Lung (tissue), 12 donors: ENCODE results near the gene CXXC5. TPM values are rescaled to one million over a fixed set of nuclear protein-coding genes. Genes with fewer than 3 reads are reported as not detected.

Experiments used
- ATAC-seq: fragments of 200-7000 bp; cut with Tn5 transposase; one replicate; pipeline ENCODE4 v1.9.1; 2020; ENCODE audit warnings: moderate number of reproducible peaks; ENCODE audit not compliant: insufficient read depth, low FRiP score
- DNase-seq, 3 donors: peaks; one replicate each; pipeline ENCODE4 v3.0.0-alpha.2; 2013 to 2017
- H3K27ac ChIP-seq, 2 donors: one replicate each; pipeline ENCODE4 v1.5.1; 2013; ENCODE audit warnings: mild to moderate bottlenecking in 2 of 2, moderate library complexity in 2 of 2, control low read depth in 1 of 2, inconsistent platforms in 1 of 2, low read depth in 1 of 2, low read length in 1 of 2
- H3K27me3 ChIP-seq, 3 donors: one replicate each; pipeline ENCODE4 v1.5.1; 2013; ENCODE audit warnings: low read length in 2 of 3; ENCODE audit not compliant: control insufficient read depth in 3 of 3, insufficient read depth in 3 of 3
- H3K36me3 ChIP-seq, 4 donors: one replicate each; pipeline ENCODE4 v1.5.1; 2013; ENCODE audit warnings: low read length in 4 of 4, mild to moderate bottlenecking in 1 of 4, moderate library complexity in 1 of 4; ENCODE audit not compliant: control insufficient read depth in 4 of 4, insufficient read depth in 4 of 4
- H3K4me1 ChIP-seq, 5 donors: one replicate each; pipeline ENCODE4 v1.5.1; 2013; ENCODE audit warnings: low read length in 5 of 5, mild to moderate bottlenecking in 2 of 5, moderate library complexity in 1 of 5; ENCODE audit not compliant: control insufficient read depth in 5 of 5, insufficient read depth in 5 of 5
- H3K4me3 ChIP-seq: one replicate; pipeline ENCODE4 v1.5.1; 2013; ENCODE audit warnings: mild to moderate bottlenecking, control low read depth, moderate library complexity
- H3K9ac ChIP-seq, 2 donors: one replicate each; pipeline ENCODE4 v1.5.1; 2013; ENCODE audit warnings: low read length in 2 of 2, control low read depth in 1 of 2; ENCODE audit not compliant: insufficient read depth in 1 of 2
- H3K9me3 ChIP-seq, 4 donors: one replicate each; pipeline ENCODE4 v1.5.1; 2013; ENCODE audit warnings: low read length in 3 of 4, mild to moderate bottlenecking in 1 of 4, moderate library complexity in 1 of 4; ENCODE audit not compliant: control insufficient read depth in 4 of 4, insufficient read depth in 3 of 4
- CTCF ChIP-seq: IDR thresholded peaks from 2 replicates; pipeline ENCODE4 v1.5.1; 2012; ENCODE audit warnings: mild to moderate bottlenecking; ENCODE audit errors: control extremely low read depth, extremely low read depth
- WGBS, 2 donors: extraction: QIAGEN DNeasy Blood & Tissue Kit; methylation state at CpG; one replicate each; pipeline ENCODE4 v1.1.7; 2013; 5-methylcytosine and 5-hydroxymethylcytosine counted together
- polyA plus RNA-seq, 2 donors: library from polyadenylated mRNA; stranded (reverse); fragments of 200-250 nt; gene quantifications; one replicate each; pipeline ENCODE4 v1.2.1, GENCODE V29; 2013
- total RNA-seq, 2 donors: library from RNA; depleted of rRNA in 1 of 2; stranded (reverse); fragments of >200 nt in 1 of 2; gene quantifications; one replicate each; pipeline ENCODE4 v1.2.1, GENCODE V29; 2014 to 2021
- donor health status: control.
- donor health status: control.
- donor health status: Bipolar disorder and iron deficiency.
- donor health status: healthy.
- donor health status: DM: yes; HTN: yes; CAD: no.

CXXC5 gene
- total and polyA plus RNA-seq, 4 donors, result 20.7 to 39.8 (median 25.0) TPM

GRCh38 chr5:139638736-139639618, 9.2 kb upstream of the CXXC5 start:
- Histone ChIP-seq H3K4me1 (peaks cover 5 to 58% (median 23%) of the 10 kb centered on the region in 5 donors), H3K36me3 (no peaks in the 10 kb centered on the region), H3K27me3 (no peaks in the 10 kb centered on the region), H3K27ac (peak overlapping the region; percentile 85 to 88), H3K9ac (no peak overlapping the region), H3K4me3 (no peak overlapping the region), H3K9me3 (no peaks in the 10 kb centered on the region)
- no peak for TF ChIP-seq CTCF
- DNase-seq, result no peak
- ATAC-seq, result no peak
- WGBS, 2 donors, result 78 to 83% methylated on average over 12 of the region's 12 CpGs

DNA sequence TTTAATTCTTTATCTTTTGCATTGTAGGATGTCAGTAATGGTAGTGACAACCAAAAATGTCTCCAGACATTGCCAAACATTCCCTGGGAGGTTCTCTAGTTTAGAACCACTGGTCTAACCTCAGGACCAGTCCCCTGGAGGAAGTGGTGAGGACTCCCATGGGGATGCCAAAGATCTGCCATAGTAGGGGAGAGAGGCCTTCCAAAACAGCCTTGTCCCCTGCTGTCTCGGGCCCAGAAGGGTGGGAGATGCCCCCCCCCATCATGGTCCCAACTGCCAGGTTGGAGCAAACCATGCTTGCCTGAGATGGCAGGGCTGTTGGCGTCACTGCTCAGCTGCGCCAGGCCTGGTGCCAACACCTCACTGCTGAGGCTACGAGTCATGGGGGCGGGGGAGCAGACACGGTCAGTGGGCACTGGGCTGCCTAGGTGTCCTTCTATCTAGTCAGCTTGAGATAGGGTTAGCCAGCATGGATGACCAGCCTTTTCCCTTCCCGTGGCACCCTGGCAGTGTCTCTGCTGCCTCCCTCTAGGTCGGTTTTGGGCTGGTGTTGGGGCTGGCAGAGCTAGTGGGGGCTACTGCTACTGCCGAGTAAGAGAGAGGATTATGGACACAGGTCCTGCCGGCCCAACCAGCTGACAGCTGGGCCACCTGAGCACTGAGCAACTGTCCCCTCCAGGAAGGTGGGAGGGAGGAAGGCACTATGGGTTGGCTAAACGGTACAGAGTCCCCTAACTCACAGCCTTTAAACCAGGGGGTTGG, 8.3 kb upstream of the CXXC5 start:
- no peak for TF ChIP-seq CTCF
- no peaks in the 10 kb centered on the region for H3K36me3 ChIP-seq
- ATAC-seq (no peak), DNase-seq (no peak)
- H3K27me3 ChIP-seq, result no peaks in the 10 kb centered on the region
- no peak overlapping the region for H3K4me3 ChIP-seq
- no peak overlapping the region for H3K27ac ChIP-seq
- WGBS, 2 donors, result 82 to 84% methylated on average over 11 of the region's 11 CpGs
- H3K9me3 ChIP-seq, result no peaks in the 10 kb centered on the region
- H3K4me1 ChIP-seq, result peaks cover 5 to 64% (median 23%) of the 10 kb centered on the region in 5 donors
- H3K9ac ChIP-seq, result no peak overlapping the region

DNA sequence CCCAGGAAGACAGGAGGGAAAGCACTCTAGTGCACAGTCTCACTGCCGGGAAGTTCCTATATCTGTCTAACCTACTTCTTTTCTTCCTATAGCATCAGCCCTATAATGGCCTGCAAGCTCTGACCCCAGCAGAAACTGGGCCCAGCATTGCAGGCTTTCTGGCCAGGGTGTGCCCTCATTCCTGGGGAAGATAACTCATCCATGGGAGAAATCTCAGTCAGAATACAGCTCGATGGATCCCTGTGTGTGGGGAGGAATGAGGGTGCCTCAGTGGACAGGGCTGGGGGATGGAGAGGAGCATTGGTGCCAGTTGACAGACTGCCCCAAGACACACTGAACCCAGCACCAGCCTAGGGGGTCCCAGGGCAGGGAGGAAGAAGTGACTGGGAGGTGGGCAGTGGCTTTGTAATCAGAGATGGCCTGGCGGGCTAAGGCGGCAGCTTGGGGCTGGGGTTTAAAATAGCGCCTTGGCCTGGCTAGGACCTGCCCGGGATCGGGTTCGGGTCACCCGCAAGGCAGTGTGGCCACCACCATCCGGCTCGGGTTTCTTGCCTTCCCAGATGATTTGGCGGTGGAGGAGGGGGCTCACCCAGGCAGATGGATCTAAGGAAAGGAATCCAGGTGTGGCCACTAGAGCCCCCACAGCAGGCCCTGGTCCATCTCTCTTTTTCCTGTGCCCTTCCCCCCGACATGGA, 7.6 kb upstream of the CXXC5 start:
- no peak overlapping the region for H3K9ac ChIP-seq
- no peaks in the 10 kb centered on the region for H3K36me3 ChIP-seq
- H3K27me3 ChIP-seq, result no peaks in the 10 kb centered on the region
- WGBS, 2 donors, result 93 to 98% methylated on average over 13 of the region's 13 CpGs
- DNase-seq, result no peak
- H3K27ac ChIP-seq, result no peak overlapping the region
- no peaks in the 10 kb centered on the region for H3K9me3 ChIP-seq
- no peak for ATAC-seq
- TF ChIP-seq CTCF, result no peak
- H3K4me1 ChIP-seq, result peaks cover 5 to 58% (median 23%) of the 10 kb centered on the region in 5 donors
- no peak overlapping the region for H3K4me3 ChIP-seq
